Panc1 (cell line): ENCODE measurements around the gene RBM45. TPM values are rescaled to one million over a fixed set of nuclear protein-coding genes. Genes with fewer than 3 reads are reported as not detected.

Source experiments
- ATAC-seq: fragments of 200-7000 bp; cut with Tn5 transposase; 2 replicates; pipeline ENCODE4 v1.9.1; 2020; ENCODE audit warnings: mild to moderate bottlenecking, moderate library complexity
- BruUV-seq: library from RNA; stranded (reverse); fragments of 400-500 nt; replicated peaks from 2 replicates; lab custom pipeline; 2021; lab: Mats Ljungman, UMichigan
- CTCF ChIA-PET: fragments of 300-600 bp; sonication (Branson Sonifier 250); formaldehyde crosslinking; loops from one replicate; lab custom pipeline; 2022; ENCODE audit warnings: antibody characterized with exemption; lab: Charles Lee
- POLR2A ChIA-PET: fragments of 300-600 bp; sonication (Branson Sonifier 250); formaldehyde crosslinking; loops from one replicate; lab custom pipeline; 2022; ENCODE audit warnings: antibody characterized with exemption; lab: Charles Lee
- DNase-seq: peaks from one replicate; pipeline ENCODE4 v3.0.0-alpha.2; 2010; ENCODE audit warnings: low read depth, low spot score
- H3K27ac ChIP-seq: 2 replicates; pipeline ENCODE4 v1.5.1; 2011; ENCODE audit warnings: mild to moderate bottlenecking, low read length, inconsistent platforms
- H3K27me3 ChIP-seq: fragments of 200-500 bp; sonication (Bioruptor generic); 2 replicates; pipeline ENCODE4 v1.6.0; 2014; ENCODE audit warnings: low read length, inconsistent platforms; ENCODE audit not compliant: control insufficient read depth, insufficient read depth
- H3K36me3 ChIP-seq: fragments of 200-500 bp; sonication (Bioruptor generic); 2 replicates; pipeline ENCODE4 v1.5.1; 2014; ENCODE audit warnings: inconsistent platforms, mild to moderate bottlenecking, low read length, moderate library complexity; ENCODE audit not compliant: control insufficient read depth, insufficient read depth
- H3K4me1 ChIP-seq: 2 replicates; pipeline ENCODE4 v1.5.1; 2011; ENCODE audit warnings: inconsistent platforms, mild to moderate bottlenecking, low read length, moderate library complexity; ENCODE audit not compliant: control insufficient read depth, insufficient read depth
- H3K4me3 ChIP-seq, 2 experiments: 2 replicates each; pipeline ENCODE4 v1.5.1; 2011 to 2012; ENCODE audit warnings: low read depth in 2 of 2, low read length in 2 of 2, mild to moderate bottlenecking in 2 of 2, inconsistent platforms in 1 of 2, moderate library complexity in 1 of 2
- H3K9me3 ChIP-seq: fragments of 200-500 bp; sonication (Bioruptor generic); 2 replicates; pipeline ENCODE4 v1.5.1; 2014; ENCODE audit warnings: low read depth, mild to moderate bottlenecking, inconsistent platforms, low read length, moderate library complexity; ENCODE audit not compliant: control insufficient read depth, insufficient read depth
- CTCF ChIP-seq: fragments of 450-650 bp; IDR thresholded peaks from 2 replicates; pipeline ENCODE4 v1.5.1; 2017; ENCODE audit warnings: mild to moderate bottlenecking
- POLR2AphosphoS5 ChIP-seq: IDR thresholded peaks from 2 replicates; pipeline ENCODE4 v1.6.1; 2012; ENCODE audit warnings: mild to moderate bottlenecking, low read depth, low read length, moderate library complexity
- REST ChIP-seq, 2 experiments: IDR thresholded peaks; 2 replicates each; pipeline ENCODE4 v1.6.1; 2011 to 2012; ENCODE audit warnings: low read depth in 2 of 2, control low read depth in 1 of 2, low read length in 1 of 2, mild to moderate bottlenecking in 1 of 2, moderate library complexity in 1 of 2; ENCODE audit not compliant: insufficient read depth in 1 of 2
- SIN3A ChIP-seq: IDR thresholded peaks from 2 replicates; pipeline ENCODE4 v1.6.1; 2012; ENCODE audit warnings: low read depth, mild to moderate bottlenecking, low read length, moderate library complexity, borderline replicate concordance; ENCODE audit not compliant: insufficient read depth
- TCF7L2 ChIP-seq: IDR thresholded peaks from 2 replicates; pipeline ENCODE4 v1.6.1; 2011; ENCODE audit warnings: mild to moderate bottlenecking, low read depth, low read length, inconsistent platforms
- in situ Hi-C: cut with HindIII; loops from 2 replicates; pipeline ENCODE4 v1.10.0; 2016; ENCODE audit warnings: low sequenced_read_pairs, low pct_unique_long_range_greater_than_20kb
- intact Hi-C: fragments of 100-400 bp; cut with micrococcal nuclease; formaldehyde crosslinking; loops from one replicate; pipeline ENCODE4 v1.10.0; 2022; ENCODE audit not compliant: unreplicated experiment
- total RNA-seq: library from RNA; stranded (reverse); gene quantifications from one replicate; pipeline ENCODE4 v1.2.1, GENCODE V29; 2021; ENCODE audit not compliant: unreplicated experiment

Gene RBM45
- total RNA-seq, 1 experiment from 2014 or later = 14.1 TPM

- Histone ChIP-seq H3K4me3 (no peak overlapping the region), H3K27ac (no peak overlapping the region), H3K36me3 (no peaks in the 10 kb centered on the region; the same call in 1 of the 2 replicates), H3K9me3 (no peaks in the 10 kb centered on the region), H3K4me1 (no peaks in the 10 kb centered on the region), H3K27me3 (no peaks in the 10 kb centered on the region)
- in situ Hi-C loops = loop anchor here (10.0 kb wide), 1 partner anchor 296 kb away; no protein-coding TSS in a partner anchor
- no TSS peak for BruUV-seq
- CTCF ChIA-PET = interaction anchor here (0.6 to 1.5 kb wide), 2 partner anchors 16 to 266 kb away, joined by 5 read pairs; partner anchors contain the start of gene RBM45
- no peak for DNase-seq
- no peak for ATAC-seq
- POLR2A ChIA-PET = no interaction called here
- intact Hi-C loops = no loop called here
- TF ChIP-seq SIN3A = no peak
- TF ChIP-seq TCF7L2 = no peak
- TF ChIP-seq REST (IDR thresholded peaks at IDR 0.05; ENCODE audit: insufficient read depth in 1 of 2, low read depth in 2 of 2, low read length in 1 of 2) = no peak
- no peak for TF ChIP-seq POLR2AphosphoS5
- TF ChIP-seq CTCF = no peak
These were observed 16.8 kb downstream of the RBM45 start for GRCh38 chr2:178128836-178129630.

- Histone ChIP-seq H3K4me1 (no peaks in the 10 kb centered on the region), H3K27ac (no peak overlapping the region), H3K36me3 (no peaks in the 10 kb centered on the region), H3K4me3 (no peak overlapping the region), H3K27me3 (no peaks in the 10 kb centered on the region), H3K9me3 (no peaks in the 10 kb centered on the region)
- BruUV-seq = no TSS peak
- TF ChIP-seq SIN3A = no peak
- no peak for TF ChIP-seq REST (IDR thresholded peaks at IDR 0.05; ENCODE audit: insufficient read depth in 1 of 2, low read depth in 2 of 2, low read length in 1 of 2)
- no peak for TF ChIP-seq TCF7L2
- no peak for TF ChIP-seq CTCF
- TF ChIP-seq POLR2AphosphoS5 = no peak
- intact Hi-C loops (no loop called here), in situ Hi-C loops (no loop called here)
- DNase-seq = no peak
- ChIA-PET CTCF (no interaction called here), POLR2A (no interaction called here)
- no peak for ATAC-seq
These were observed 24.2 kb downstream of the RBM45 start for GRCh38 chr2:178136321-178137025.
